Stimulated activated CD4-positive, alpha-beta T cell treated with anti-CD3 and anti-CD28 coated beads, Interleukin-2, amount 100 ng/mL, for 48 hours (primary cell): ENCODE results near the gene TMEM9.

Experiments used
- DNase-seq, 2 donors: peaks; one replicate each; pipeline ENCODE4 v3.0.0-alpha.2; 2020

TMEM9 gene

DNA sequence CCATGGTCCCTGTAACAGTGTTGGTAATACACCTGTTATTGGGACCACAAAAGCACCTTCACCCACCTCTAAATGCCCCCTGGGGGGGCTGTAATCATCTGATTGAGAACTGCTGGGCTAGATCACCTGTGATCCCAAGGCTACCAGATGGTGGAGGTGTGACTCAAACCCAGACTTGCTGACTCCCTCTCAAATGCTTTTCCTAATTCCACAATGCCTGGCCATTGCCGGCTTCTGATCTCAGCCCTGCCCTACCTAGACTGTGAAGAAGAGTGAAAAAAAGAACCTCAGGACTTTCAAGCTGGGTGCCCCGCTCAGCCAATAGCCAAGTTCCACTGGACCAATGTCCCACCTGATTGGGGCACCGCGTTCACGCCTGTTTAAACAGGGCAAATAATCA is 9.6 kb downstream of the TMEM9 start:
- no peak for DNase-seq

DNA sequence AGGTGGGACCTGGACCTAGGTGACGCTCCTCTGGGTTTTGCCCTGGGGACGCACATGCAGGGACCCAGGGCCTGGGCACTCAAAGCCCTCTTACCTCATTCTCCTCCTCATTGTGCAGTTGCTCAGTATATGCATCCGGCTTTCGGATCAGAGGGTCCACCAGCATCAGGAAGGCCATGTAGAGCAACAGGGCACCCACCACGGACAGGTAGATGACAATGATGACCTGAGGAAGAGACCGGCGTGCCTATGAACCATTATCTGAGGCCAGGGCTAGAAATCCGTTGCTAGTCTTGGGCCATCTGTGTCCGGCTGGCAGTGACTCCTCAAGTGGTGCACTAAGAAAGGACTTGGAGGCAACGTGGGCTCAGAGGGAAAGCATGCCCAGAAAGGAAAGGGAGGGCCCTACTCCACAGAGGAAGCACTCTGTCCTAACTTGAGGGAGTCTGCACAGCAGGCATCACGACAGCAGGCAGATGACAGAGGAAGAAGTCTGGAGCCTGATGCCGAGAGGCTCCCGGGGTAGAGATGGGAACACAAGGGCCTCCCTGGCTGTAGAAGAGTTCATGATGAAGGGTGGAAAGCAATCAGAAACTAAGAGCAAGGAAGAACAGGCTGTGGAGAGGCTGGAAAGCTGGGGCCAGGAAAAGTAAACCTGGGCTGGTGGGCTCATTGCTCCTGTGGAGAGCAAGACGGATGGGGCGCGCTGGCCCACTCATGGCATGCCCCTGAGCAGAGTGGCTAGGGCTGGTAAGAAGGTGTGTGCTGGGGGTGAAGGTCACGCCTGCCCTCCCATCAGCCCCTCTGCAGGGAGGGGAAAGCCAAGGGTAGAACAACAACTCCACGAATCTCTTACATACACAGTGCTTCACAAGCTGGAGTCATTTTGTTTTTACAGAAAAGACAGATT is 10.3 kb downstream of the TMEM9 start:
- DNase-seq: no peak

DNA sequence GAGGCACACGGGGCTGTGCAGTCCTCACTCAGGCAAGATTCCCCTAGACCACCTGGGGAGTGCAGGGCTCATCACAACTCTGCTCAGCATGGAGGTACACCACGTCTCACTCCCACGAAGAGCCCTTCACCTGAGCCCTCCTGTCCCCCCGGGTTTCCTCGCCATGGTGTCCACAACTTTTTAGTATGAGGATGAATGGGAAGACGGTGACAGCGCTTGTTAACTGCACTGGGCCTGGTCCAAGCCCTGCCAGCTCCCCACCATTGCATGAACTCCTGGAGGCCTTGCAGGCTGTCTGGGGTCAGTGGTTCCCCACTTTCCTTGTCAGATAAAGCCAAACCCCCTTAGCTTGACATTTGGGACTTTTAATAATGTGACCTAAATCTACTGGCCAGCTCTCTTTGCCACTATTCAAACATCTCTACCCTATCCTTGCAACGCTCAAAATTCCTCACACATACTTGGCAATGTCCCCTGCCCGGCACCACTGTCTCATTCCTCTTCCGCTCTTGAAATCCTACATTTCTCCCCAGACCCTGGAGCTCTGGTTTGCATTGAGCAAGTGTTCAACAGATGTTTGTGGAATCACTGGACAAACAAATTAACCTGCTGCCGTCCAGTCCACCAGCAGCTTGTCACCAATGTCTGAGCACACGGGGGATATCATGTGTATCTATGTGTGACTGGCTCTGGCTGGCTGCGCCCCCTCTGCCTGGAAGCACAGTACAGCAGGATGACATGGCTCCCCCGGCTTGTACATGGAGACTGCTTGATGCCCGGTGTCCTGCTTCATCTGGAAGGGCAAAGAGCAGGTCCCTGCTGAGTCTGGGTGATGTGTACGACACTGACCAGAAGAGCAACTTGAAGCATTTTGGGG is 11.2 kb downstream of the TMEM9 start:
- DNase-seq: no peak

DNA sequence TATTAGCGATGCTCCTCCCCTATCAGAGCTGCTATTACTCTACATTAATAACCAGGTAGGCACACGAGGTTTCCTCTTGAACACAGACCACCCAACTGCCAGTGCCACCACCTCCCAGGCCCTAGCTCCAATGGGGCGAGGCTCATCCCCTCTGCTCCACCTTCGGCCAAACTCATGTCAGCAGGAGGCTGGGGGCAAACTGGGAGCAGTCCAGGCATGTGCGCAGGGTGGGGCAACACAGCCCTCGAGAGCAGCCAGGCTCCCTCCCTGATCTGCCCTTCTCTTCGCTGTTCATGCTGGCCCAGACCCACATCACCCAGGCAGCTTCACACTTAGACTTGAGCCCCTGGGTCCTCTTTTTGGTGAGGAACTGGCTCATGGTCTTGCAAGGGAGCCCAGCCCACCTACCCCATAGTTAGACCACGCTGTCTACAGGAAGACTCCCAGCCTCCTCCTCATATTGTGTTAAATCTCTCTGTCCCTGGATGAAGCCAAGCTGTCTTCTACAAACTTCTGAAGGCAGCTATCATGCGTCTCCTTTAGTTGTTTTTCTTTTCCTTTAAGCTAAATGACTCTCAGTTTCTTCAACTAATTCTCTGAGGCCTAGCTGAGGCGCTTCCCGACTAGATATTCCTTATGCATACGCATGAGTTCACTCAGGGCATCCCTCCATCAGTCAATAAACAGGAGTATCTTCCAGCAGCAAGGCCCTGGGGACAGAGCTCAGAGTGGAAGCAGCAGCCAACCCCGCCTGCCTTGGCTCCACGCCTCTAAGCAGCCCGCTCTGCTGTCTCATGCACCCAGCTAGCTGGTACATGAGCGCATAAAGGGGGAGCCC is 12.0 kb downstream of the TMEM9 start:
- no peak for DNase-seq

GRCh38 chr1:201141418-201141817 is 12.9 kb downstream of the TMEM9 start:
- no peak for DNase-seq

DNA sequence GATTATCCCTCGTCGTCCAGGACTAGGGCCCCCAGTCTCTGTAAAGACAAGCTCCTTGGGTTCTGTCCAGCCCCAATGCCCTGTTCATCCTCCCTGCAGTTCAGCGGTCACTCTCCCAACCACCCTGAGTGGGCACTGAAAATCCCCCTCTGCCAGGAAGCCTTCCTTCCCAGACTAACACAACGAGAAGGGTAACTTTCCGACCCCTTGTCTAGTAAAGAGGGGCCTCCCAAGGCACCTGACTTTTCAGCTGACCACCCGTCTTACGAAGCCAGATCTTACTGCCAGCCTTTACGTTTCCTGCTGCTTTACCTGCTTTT is 13.4 kb downstream of the TMEM9 start:
- no peak for DNase-seq

DNA sequence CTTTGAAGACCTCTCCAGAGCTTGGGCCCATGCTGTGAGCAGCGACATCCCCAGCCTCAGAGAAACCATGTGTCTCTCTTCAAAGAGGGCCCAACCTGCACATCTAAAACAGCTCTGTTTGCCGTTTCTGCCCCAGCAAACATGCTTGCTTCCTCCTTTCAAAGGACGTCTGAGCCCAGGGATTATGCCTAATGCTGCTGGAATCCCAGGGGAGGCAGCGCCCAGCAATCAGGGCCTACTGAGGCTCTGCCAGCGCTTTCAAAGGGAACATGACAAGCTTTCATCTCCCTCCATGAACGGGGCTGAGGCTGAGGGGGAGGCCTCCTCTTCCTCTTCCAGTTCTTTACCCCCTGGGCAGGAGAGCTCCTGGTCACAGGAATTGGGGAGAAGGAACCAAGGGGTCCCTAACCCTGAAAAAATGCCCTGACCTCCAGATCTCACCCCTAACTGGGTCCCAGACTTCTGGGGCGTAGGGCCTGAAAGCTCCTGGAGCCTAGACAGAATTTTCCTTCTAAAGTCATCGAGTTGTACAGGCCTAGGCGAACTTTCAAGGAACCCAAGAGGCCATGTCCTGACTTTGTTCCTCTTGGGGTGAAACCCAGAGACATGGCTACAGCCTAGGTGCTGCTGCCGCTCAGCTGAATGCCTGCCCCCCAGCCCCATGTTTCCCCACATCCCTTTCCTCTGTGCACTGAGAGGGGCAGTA is 13.9 kb downstream of the TMEM9 start:
- DNase-seq: no peak

DNA sequence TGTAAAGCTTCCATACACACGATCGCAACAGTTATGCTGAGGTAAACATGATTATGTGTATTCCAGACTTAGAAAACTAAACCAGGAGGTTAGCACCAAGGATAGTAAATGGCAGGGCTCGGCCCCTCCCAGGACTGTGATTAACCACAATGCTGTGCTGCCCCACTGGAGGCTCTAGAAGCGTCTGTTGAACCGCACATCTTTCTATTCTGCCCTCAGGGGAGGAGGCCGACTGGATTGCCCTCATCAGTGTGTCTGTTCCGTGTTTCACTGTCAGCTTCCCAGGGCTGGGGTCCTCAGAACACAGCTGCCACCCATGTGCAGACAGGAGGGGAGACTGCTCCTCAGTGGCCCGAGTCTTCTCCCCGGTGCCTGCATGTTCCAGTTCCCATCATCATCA is 14.5 kb downstream of the TMEM9 start:
- no peak for DNase-seq

- no peak for DNase-seq
Observed at GRCh38 chr1:201139306-201139705, 15.0 kb downstream of the TMEM9 start.

DNA sequence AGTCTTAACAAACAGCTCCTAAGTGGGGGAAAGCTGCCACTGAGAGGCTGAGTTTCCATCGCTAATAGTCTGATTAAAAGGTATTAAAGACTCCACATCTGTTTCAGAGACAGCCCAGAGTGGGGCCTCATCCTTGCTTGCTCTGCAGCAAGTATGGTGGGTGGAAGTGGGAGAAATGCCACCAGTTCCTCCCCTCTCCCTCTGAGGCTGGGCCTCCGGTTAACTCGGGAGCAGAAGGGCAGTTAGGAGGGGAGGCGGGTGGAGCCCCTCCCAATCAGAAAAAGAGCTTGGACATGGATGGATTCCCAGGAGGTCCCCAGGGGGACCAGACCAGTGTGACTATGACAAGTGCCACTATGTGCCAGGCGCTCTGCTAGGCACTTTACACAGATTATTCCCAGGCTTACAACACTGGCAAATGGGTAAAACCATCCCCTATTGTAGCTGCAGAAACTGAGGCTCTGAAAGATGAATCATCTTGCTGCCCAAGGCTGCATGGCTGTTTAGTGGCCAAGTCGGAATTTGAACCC is 15.9 kb downstream of the TMEM9 start:
- DNase-seq: no peak

- DNase-seq: no peak
Observed at GRCh38 chr1:201137579-201138310, 16.5 kb downstream of the TMEM9 start.

GRCh38 chr1:201137024-201137392 is 17.3 kb downstream of the TMEM9 start:
- DNase-seq: no peak

GRCh38 chr1:201136355-201137023 is 17.8 kb downstream of the TMEM9 start:
- no peak for DNase-seq

GRCh38 chr1:201134405-201134804 is 19.9 kb downstream of the TMEM9 start:
- no peak for DNase-seq

DNA sequence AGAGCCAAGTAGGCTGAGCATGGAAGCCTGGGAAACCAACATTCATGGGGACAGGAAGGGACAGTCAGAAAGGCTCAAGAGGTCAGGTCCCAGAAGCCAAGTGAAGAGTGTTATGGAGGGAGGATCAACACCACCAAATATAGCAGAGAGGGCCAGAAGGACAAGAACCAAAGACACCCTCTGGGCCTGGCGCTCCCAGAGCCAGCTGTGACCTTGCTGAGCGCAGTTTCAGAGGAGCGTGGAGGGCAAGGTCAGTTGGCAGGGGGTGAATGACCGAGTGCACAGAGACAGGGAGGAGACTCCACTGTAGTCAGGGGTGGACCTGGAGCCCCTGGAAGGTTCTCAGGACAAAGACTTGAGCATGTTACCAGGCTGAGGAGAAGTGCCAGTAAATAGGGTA is 22.9 kb downstream of the TMEM9 start:
- no peak for DNase-seq

GRCh38 chr1:201128962-201129361 is 25.3 kb downstream of the TMEM9 start:
- DNase-seq: no peak

DNA sequence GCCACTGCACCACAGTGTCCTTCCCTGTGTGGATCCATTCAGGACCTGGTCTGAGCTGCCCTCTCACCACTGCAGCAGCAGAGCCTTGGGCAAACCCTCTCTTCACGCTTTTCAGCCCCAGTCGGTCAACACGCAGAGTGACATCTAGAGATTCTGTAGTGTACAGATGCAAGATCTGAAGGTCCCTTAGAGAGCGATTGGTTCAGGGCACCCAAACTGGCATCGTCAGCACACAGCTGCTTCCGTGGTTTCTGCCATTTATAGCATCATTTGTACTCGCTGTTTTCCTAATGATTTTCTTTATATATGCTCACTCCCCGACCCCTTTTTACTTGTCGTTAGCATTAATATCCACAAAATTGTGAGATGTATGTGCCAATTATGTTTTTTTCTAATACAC is 25.8 kb downstream of the TMEM9 start:
- DNase-seq: no peak

DNA sequence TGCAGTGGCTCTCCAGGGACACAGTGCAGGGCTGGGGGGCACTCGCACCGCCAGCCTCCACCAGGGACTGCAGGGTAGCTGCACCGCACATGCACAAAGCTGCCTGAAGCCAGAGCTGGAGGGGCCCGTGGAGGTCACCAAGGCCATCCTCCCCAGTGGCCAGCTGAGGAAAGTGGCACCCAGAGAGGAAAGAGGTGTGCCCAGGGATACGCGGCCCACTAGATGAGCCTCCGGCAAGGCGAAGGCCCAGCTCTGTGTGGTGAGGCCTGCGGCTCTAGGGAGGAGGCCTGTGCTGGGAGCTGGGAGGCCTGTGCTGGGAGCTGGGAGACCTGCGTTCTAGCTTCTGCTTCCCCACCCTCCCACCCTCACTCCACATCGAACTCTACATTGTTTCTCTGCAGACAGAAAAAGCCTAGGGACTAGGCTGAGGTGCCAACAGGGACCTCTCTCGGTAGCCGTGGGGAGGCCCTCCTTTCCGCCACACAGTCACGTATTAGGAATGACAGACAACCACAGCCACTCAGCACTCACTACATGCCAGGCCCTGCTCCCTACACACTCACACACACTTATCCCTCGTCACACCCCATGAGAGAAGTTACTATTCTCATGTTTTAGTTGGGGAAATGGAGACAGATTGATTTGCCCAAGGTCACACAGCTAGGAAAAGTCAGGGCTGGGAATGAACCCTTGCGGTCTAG is 26.4 kb downstream of the TMEM9 start:
- no peak for DNase-seq

DNA sequence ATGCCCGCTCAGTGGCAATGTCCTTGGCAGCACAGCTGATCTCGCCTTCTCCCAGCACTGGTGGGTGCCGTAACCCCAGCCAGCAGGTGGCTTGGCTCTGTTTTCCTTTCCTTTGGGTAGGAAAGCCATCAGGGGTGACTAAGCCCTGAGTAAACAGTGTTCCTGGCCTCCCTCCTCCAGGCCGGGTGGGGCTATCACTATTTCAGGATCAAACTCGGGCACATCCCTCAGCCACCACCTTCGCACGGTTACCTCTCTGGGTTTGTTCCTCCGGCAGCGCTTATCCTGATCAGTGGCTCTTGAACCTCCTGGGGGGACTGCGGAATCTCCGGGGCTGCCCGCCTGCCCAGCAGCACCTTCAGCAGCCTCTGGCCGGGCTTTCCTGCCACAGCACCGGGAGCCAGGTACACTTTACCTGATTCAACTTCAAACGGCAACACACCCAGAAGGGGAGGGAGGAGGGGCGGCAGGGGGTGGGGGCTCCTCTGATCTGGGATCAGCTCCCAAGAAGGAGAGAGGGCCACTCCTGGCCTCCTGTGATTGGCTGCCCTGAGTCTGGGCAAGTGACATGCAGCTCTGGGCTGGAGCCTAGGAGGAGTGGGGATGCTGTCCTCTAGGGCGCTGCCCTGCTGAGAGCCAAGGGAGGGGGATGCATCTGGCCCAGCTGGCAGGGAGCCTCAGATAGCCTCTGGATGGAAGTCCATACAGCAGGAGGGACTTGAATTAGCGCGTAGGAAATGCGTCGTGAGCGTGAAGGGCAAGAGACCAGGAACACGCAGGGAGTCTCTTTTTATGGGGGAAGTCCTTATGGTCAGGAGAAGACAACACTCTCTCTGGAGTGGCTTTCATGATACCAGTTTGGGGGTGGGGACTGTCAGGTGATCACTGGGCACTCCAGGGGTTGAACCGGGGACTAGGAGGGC is 27.2 kb downstream of the TMEM9 start, which contains the start of gene ASCL5:
Gene ASCL5 (minus strand): TSS at position 353 of the 923 bp plus-strand sequence. CDS start 11,812 bp downstream, outside the sequence.
- no peak for DNase-seq
